ENCODE results near the gene SPSB2.
"Not testable (repeated sequence)": the region's sequence is repeated elsewhere in the genome, so short reads cannot be mapped to it uniquely, and the experiment has no call there.

Gene SPSB2

DNA sequence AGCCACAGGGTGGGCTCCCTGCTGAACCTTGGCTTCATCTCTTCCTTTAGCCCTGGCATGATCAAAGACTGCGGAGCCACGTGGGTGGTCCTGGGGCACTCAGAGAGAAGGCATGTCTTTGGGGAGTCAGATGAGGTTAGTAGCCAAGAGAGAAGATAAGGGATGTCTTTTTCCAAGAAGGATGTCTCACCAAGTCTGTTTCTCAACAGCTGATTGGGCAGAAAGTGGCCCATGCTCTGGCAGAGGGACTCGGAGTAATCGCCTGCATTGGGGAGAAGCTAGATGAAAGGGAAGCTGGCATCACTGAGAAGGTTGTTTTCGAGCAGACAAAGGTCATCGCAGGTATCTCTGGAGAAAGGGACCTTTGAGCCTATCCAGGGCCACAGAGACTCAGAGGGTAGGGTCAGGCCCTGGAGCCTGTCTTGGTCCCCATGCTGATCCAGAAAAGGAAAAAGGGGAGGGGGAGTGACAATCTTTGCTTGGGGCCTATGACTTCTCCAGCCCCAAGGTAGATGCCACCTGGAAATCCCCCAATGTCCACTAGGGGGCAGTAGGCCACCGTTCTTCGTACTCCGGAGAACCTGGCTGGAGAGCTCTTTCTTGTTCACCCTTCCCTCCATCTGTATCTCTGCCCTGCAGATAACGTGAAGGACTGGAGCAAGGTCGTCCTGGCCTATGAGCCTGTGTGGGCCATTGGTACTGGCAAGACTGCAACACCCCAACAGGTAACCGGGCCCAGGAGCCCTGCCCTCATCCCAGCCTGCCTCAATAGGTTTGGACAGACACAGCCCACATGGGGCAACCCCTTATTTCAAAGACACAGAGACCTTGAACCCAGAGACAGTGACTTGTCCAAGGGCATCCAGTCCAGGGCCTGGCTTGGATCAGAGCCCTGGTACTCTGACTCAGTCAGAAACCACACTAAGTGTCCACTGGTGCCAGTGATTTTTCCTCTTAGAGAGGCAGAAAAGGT, 3.8 kb downstream of the SPSB2 start:
- DNase-seq: peak; percentile 83

DNA sequence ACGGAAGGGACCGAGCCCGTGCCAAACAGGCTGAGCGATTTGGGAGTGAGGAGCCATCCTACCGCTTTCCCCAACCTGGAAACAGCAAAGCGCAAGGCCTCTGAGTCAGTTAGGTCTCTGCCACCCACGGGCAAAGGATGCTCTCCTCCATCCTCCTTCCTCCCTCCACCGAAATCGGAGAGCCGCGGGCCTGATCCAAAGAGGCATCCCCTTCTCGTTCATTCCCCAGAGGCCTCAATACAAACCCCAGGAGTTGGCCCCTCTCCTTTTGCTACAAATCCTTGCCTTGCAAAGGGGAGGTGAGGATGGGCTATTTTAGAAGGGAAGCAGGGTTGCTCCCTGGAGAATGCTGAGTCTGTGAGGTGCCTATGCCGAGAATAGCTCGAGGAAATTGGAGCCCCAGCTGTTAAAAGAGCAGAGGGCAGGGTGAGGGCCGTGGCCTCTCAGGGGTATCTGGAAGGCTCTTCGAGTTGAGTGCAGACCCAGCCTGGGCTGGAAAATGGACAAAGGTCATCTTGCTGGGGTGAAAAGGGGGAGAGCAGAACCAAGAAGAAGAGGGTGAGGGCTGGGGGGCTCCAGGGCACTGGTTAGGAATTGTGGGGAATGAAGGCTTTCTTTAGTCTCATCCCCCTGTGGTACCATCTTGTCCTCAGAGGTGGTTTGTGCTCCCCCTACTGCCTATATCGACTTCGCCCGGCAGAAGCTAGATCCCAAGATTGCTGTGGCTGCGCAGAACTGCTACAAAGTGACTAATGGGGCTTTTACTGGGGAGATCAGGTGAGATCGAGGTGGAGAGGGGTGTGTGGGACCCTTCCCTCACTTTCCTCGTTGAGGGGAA, 4.7 kb downstream of the SPSB2 start:
- no peak for DNase-seq

DNA sequence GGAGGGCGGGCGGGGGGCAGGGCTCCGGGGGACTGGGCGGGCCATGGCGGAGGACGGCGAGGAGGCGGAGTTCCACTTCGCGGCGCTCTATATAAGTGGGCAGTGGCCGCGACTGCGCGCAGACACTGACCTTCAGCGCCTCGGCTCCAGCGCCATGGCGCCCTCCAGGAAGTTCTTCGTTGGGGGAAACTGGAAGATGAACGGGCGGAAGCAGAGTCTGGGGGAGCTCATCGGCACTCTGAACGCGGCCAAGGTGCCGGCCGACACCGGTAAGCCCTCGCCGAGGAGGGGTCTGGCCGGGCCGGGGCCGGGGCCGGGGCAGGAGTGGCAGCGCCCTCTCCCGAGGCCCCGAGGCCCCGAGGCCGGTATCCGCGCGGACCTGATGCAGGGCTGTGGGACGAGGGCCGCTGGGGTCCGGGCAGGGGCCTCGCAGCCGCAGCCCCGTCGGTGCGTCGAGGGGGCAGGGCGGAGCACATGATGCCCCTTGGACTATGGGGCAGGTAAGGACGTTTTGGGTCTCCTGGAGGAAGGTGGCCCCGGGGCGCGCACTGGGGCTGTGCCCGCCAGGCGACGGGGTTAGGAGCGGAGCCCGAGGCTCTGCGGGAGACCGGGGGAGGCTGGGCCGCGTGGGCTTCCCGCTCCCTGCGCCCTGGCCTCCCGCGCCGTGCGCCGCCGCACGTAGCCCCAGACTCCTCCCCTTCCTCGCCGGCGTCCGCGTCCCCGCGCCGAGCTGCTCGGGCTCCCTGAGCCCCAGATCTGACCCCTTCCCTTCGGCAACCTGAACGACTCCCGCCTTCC, 5.5 kb downstream of the SPSB2 start, which contains the start of gene TPI1:
Gene TPI1, plus strand, starts transcription at position 119 of the 798 bp plus-strand sequence. Its CDS starts 36 bp downstream, at position 155.
- peak; percentile 78 for DNase-seq

DNA sequence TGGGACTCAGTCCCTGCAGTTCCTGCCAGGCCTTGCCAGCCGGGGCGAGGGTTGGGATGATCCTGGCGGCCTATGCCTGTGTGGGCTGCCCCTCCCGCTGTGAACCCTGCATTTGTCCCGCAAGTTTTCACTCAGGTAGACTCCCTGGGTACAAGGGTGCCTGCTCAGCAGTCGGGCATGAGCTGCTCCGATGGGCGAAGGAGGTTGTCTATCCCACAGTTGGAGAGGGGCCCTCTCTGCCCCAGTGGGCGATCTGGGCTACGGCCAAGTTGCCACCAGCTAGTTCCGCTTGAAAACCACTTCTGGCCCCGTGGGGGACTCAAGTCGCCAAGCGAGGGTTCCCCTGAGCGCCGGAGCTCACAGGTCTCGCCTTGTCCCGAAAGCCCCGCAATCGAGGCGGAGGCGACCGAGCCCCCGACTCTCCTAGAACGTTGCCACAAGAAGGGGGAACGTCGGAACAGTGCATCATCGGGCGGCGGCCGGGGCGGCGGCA, 6.1 kb downstream of the SPSB2 start:
- no peak for DNase-seq

DNA sequence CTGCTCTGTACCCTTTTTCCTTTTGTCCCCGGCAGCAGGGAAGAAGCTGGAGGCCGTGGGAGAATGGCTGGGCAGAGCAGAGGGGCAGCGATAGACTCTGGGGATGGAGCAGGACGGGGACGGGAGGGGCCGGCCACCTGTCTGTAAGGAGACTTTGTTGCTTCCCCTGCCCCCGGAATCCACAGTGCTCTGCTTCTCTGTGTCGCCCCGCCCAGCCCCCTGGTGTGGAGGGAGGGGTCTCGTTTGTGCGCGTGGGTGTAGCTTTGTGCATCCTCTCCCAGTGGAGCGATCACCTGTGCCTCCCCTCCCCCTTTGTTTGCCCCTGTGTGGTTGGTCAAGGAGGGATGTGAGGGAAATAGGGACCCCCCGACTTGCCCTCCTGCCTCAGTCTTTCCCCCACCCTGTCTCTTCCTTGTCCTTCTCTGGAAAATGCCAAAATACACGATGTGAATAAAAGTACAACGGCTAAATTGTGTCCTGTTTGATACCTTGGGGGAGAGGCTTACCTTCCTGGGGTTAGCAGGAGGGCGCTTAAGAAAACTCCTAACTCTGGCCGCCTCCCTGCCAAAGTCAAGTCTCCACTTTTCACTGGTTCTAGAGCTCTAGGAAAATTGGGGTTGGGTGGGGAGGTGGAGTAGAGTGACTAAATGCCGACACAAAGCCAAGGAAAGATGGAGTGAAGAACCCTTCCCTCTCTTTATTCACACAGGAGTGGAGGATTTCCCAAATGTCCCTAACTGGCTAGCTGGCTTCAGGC, 6.8 kb downstream of the SPSB2 start:
- DNase-seq: no peak

DNA sequence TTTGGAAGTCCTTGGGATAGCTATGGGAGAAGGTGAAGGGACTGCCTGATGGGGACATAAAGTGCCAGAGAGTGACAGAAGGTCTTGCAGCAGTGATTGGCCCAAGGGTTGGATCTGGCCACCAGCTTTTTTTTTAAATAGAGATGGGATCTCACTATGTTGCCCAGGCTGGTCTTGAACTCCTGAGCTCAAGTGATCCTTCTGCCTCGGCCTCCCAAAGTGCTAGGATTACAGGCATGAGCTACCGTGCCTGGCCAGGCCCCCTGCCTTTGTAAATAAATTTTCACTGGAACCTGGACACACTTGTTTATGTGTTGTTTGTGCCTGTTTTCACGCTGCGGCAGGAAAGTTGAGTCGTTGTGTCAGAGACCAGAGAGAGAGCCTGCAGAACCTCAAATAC, 7.8 kb downstream of the SPSB2 start:
- DNase-seq: not testable (repeated sequence)

DNA sequence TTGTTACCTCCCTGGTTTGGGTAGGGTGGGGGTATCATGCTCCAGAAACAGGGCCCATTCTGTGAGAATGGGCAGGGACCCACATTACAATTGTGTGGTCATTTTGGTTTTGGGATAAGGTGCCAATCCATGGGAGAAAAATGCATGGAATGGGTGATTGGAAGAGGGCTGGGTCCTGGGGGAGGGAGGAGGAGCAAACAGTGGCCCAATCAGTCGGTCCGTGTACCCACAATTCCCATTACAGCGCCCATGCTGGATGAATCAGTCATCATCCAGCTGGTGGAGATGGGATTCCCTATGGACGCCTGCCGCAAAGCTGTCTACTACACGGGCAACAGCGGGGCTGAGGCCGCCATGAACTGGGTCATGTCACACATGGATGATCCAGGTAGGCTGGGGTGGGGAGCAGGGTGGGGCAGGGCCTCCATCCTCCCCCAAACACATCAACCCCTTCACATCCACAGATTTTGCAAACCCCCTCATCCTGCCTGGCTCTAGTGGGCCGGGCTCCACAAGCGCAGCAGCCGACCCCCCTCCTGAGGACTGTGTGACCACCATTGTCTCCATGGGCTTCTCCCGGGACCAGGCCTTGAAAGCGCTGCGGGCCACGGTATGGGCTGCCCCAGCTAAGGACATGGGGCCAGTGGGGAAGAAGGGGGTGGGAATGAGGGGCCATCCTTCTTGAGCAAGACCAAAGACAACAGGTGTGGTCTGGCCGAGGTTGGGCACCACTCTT, 9.3 kb downstream of the SPSB2 start:
- no peak for DNase-seq

DNA sequence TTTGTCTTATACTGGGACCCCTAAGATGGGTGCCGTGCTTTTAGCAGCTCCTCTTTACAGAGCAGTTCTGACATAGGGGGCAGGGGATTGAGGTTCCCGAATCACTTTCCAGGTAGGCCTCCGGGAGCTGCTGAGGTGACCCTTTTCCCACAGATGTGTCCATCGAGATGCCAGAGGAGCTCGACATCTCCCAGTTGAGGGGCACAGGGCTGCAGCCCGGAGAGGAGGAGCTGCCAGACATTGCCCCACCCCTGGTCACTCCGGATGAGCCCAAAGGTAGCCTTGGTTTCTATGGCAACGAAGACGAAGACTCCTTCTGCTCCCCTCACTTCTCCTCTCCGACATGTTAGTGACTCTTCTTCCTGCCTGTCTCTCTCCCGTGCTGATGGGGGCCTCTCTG, 10.1 kb downstream of the SPSB2 start:
- DNase-seq: no peak

DNA sequence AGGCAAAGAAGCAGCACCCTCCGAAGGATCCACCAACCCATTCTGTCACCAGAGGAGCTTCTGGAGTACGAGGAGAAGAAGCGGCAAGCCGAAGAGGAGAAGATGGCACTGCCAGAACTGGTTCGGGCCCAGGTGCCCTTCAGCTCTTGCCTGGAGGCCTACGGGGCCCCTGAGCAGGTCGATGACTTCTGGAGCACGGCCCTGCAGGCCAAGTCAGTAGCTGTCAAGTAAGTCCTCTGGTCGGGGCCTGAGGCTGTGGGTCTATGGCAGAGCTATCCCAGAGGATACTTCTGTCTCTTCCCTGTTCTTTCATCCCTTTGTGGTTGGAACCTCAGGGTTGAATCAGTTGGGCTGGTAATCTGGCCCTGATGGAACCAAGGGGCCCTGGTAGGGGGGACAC, 11.7 kb downstream of the SPSB2 start:
- DNase-seq: no peak

DNA sequence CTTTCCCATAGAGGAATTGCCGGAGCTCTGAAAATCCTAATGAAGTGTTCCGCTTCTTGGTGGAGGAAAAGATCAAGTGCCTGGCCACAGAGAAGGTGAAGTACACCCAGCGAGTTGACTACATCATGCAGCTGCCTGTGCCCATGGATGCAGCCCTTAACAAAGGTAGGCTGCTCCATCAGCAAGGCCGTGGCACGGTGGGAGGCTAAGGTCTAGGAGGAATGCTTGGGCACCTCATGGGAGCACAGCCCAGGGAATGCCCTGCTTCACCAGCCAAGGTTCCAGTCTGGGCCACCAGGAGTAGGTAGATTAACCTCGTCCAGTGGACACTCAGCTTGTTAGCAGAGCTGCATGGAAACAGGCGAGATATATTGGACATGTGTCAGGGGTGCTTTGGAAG, 12.2 kb downstream of the SPSB2 start:
- DNase-seq: no peak

DNA sequence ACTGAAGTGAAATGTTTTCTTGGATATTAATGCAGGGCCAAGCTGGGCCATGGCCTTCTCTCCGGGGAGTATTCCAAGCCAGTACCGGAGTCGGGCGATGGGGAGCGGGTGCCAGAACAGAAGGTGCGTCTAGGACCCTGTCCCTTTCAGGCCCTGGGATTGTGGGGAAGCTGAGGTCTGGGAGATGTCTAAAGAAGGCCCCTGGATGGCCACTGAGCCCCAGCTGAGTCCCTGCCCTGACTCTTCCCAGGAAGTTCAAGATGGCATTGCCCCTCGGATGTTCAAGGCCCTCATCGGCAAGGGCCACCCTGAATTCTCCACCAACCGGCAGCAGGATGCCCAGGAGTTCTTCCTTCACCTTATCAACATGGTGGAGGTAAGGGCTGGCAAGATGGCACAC, 13.0 kb downstream of the SPSB2 start:
- DNase-seq: no peak

DNA sequence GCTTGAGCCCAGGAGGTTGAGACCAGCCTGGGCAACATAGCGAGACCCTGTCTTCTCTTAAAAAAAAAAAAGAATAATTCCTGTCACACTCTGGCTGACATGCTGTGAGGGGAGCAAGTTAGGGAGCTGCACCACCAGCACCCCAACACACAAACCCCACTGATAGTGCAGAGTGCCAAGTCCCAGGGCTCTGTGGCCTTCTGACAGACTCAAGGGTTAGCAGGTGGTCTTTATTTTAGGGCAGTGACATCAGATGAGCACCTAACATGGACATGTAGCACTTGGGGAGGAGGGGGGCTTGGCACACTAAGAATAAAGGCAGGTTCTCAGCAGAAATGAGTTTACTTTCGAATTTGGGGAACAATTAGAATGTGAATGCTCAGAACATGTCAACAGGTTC, 14.3 kb downstream of the SPSB2 start:
- no peak for DNase-seq

DNA sequence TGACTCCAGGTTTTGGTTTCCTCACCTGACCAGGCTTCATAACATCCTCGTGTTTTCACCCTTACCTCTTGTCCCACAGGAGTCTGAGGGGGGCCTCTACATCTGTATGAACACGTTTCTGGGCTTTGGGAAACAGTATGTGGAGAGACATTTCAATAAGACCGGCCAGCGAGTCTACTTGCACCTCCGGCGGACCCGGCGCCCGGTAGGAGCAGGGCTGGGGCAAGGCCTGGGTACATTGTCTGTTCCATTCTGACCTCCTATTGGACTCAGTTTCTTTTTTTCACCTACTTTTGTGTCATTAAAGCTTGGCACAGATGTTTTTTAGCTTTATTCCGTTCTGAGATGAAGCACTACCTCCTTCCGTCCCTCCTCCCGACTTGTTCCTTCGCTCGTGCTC, 17.8 kb downstream of the SPSB2 start:
- no peak for DNase-seq

DNA sequence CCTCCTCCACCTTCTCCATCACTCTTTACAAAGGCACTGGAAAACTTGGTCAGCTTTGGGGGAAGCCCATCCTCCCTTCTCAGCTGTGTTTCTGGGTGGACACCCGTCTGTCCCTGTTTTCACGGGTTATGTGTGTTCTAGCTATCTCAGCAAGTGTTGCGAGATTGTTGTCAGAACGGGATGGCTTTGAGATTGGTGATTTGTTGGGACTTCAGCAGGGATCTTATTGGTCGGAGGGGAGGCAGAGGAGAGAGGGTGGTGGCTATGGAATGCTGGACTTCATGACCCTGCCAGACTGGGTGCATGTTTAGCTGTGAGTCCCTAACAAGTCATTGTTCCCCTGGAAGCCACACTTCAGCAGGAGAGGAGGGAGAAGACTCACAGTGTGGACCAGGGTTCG, 19.1 kb downstream of the SPSB2 start:
- no peak for DNase-seq

DNA sequence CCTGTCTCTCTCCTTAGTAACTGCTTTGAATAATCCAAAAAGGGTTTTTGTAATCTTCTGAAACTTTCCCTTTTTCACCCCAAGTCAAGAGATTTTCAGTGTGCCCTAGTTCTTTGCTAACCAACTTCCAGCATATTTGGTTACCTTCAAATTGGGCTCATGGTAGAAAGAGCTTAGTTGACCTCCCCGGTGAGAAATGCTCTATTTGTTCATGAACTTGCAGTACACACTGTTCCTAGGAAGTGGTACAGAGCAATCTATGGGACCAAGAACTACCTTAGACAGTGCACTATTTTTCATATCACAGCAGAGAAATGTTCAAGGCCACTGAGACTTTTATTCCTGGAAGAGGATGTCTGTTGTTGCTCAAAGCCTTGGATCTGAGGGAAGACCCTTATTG, 19.5 kb downstream of the SPSB2 start:
- DNase-seq: no peak

DNA sequence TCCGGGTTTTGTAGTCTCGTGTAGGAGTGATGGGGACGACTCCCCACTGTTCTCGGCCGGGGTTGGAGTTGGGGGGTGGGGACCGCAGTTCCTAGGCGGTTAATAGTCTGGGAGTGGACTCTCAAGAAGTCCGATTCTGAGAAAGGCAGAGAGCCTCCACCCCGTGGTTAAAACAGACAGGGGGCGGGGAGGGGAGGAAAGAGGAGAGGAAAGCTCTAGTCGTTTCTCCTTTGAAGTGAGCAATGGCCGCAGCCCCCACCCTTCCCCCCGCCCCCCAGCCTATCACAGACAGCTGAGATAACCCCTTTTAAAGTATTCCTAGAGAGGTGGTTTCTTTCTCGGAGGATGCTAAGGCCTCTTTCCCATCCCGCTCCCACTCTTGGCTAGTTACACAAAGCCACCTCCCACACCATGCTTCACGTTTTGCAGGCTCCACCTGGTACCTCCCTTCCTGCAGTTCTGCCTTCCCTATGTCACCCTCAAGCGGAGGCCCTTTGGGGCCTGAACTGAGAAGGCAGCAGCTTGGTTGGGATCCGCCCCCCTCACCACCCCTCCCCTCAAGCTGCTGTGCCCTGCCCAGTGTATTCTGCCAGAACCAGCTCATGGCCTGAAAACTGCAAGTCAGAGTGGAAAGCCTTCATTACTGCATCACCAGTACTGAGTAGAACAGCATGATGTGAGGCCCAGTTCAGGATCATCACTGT, 20.3 kb downstream of the SPSB2 start:
- DNase-seq: peak; percentile 82

DNA sequence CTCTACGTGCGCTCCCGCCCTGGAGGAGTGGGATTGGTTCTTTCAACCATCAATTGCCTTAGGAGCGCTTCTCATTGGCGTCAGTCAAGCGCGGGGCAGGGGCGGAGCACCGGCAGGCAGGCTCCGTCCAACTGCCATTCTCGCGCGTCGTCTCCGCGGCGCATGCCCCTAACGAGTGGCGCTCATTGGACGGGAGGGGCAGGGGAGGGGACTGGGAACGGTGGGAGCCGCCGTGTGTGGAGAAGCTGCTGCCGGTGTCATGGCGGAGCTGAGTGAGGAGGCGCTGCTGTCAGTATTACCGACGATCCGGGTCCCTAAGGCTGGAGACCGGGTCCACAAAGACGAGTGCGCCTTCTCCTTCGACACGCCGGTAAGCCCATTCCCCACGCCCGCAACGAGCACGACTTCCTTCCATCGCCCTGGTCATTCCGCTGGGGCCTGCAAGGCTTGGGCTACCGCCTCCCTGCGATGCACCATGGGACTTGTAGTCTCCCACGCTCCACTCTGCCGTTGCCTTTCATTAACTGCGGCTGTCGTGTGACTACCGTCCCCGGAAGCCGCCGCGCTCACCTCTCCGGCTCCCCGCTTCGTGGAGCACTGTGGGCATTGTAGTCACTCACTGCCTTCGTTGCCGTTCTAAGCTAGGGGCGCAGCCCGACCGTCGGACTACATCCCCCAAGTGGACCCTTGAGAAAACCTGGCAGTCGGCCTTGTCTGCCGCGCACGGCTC, 21.0 kb downstream of the SPSB2 start, which contains the start of gene USP5:
Gene USP5, plus strand, starts transcription at position 230 of the 730 bp plus-strand sequence. Its CDS starts 30 bp downstream, at position 260.
- DNase-seq: peak; percentile 100

DNA sequence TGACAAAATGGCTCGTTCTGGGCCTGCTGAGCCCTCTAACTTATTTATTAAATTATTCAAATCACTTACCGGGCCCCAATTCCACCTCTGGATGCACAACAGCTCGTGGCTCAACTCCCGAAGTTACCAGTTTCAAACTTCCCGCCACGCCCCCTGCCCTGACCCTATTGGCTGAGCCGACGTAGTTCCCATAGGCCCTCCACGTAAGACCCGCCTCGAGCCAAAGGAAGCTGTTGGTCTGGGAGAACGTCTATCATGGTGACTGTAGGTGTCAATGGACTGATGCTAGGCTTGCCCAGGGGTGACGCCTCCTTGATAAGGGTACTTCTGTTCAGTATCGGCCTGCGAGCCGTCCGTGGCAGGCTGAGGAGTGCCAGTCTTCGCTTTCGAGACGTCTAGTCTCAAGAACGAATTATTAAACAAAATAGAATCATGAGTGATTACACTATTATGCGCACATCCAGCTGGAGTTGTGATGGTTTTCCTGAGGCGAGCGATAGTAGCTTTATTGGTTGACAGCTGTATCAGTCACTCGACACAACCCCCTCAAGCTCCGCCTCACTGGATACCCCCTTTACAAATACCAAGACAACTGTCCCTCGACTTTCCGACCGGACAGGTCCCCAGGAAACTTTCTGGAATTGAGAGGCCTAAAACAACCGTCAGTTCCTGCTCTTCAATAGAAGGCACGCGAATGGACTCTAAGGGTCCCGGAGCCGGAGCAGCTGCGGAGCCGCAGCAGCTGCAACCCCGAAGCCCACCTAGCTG, 21.8 kb downstream of the SPSB2 start, which contains the start of gene CDCA3:
Gene CDCA3, minus strand, starts transcription at position 134 of the 768 bp plus-strand sequence. CDS start 334 bp downstream, outside the sequence.
- peak; percentile 99 for DNase-seq

DNA sequence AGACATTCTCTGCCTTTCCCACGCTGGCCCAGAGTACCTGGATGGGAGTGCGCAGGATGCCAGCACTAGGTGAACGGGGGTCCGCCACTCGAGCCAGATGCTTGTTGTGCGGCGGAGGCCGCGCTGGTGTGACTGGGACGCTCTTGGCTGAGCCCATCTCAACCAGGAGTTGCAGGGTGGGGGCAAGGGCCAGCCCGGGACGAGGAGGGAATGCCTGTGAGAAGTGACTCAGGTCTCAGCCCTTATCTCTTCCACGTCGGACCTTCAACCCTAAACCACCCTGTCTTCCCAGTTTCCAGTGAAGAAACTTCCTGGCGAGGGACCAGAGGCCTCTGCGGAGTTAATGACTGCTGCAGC, 22.3 kb downstream of the SPSB2 start:
- no peak for DNase-seq

All from NCI-H1694 treated with DMSO at 0.1 percent for 48 hours (cell line).